MM.1S (cell line): Measurements from ENCODE around the gene PSMD3.

ENCODE experiments used
- EZH2 ChIP-seq: fragments of 300-600 bp; sonication (generic); optimal IDR thresholded peaks from 2 replicates; pipeline ENCODE3; 2017; ENCODE audit warnings: low read depth, mild to moderate bottlenecking, antibody characterized with exemption, low read length, mixed read lengths
- EZH2phosphoT487 ChIP-seq: fragments of 300-600 bp; sonication (generic); IDR thresholded peaks from 2 replicates; pipeline ENCODE4 v1.6.1; 2018; ENCODE audit warnings: antibody characterized with exemption, low read length
- TF ChIP-seq, protein P1 (sequence below): fragments of 300-600 bp; sonication (generic); IDR thresholded peaks from 2 replicates; pipeline ENCODE4 v1.5.1; 2016; ENCODE audit warnings: antibody characterized with exemption, low read length, mixed read lengths

DNA sequence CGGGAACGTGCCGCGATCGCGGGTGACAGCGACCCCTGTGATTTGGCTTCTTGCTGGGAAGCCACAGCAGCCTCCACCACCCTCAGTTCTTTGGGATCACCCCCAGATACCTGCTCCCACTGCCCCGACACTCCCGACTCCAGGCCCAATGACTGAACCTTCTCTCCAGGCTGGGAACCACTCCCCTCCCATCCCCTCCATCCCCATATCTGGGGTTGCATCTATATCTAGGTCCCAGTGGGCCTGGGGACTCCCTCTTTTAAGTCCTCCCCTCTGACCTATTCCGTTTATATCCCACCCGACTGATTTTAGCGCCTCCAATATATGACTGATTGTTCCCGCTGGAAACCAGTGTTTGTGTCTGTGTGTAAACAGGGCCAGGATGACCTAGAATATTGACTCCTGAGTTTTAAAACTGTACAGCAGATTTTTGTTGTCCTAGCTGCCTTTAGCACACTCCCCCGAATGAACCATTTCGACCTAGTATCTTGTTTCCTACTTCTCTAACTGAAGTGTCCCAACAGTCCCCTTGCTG lies 667 bp downstream of the PSMD3 start:
- TF ChIP-seq, protein P1, sequence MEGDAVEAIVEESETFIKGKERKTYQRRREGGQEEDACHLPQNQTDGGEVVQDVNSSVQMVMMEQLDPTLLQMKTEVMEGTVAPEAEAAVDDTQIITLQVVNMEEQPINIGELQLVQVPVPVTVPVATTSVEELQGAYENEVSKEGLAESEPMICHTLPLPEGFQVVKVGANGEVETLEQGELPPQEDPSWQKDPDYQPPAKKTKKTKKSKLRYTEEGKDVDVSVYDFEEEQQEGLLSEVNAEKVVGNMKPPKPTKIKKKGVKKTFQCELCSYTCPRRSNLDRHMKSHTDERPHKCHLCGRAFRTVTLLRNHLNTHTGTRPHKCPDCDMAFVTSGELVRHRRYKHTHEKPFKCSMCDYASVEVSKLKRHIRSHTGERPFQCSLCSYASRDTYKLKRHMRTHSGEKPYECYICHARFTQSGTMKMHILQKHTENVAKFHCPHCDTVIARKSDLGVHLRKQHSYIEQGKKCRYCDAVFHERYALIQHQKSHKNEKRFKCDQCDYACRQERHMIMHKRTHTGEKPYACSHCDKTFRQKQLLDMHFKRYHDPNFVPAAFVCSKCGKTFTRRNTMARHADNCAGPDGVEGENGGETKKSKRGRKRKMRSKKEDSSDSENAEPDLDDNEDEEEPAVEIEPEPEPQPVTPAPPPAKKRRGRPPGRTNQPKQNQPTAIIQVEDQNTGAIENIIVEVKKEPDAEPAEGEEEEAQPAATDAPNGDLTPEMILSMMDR = no peak
- TF ChIP-seq EZH2 = no peak
- TF ChIP-seq EZH2phosphoT487 = no peak
